Subcutaneous adipose tissue (tissue), 4 donors: Measurements from ENCODE around the gene SLC12A7. TPM values are rescaled to one million over a fixed set of nuclear protein-coding genes. Genes with fewer than 3 reads are reported as not detected.

Source experiments
- CTCF ChIP-seq: fragments of 450-650 bp; IDR thresholded peaks from one replicate; pipeline ENCODE4 v1.5.1; 2016; ENCODE audit warnings: low read depth, mild to moderate bottlenecking, control low read depth, antibody characterized with exemption, moderate library complexity
- total RNA-seq, 4 donors: library from RNA; depleted of rRNA; stranded (reverse); fragments of >200 nt; gene quantifications; one replicate each; pipeline ENCODE4 v1.1.0, GENCODE V29; 2016

The SLC12A7 gene
- total RNA-seq, 4 donors from 2014 or later, result 12.9 to 34.3 (median 20.7) TPM

DNA sequence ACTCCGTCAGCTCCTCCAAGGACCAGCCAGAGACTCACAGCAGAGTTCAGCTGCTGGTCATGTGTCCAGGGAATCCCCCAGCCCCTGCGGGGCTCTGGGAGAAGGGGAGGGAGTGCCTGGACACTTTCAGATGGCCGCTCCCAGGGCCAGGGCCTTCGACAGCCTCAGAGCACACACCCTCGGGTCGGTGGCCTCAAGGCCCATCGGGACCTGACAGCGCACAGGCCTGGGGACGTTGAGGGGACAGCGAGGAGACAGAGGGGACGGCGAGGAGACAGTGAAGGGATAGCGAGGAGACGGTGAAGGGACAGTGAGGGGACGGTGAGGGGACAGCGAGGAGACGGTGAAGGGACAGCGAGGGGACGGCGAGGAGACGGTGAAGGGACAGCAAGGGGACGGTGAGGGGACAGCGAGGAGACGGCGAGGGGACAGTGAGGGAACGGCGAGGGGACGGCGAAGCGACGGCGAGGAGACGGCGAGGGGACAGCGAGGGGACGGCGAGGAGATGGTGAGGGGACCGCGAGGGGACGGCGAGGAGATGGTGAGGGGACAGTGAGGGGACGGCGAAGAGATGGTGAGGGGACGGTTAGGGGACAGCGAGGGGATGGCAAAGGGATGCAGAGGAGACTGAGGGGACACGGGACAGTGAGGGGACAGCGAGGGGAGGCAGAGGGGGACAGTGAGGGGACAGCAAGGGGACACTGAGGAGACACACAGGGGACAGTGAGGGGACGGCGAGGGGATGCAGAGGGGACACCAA, 47.3 kb downstream of the SLC12A7 start:
- TF ChIP-seq CTCF, result no peak

GRCh38 chr5:1063661-1064382, 48.0 kb downstream of the SLC12A7 start:
- TF ChIP-seq CTCF, result no peak

GRCh38 chr5:1062761-1063568, 48.9 kb downstream of the SLC12A7 start:
- no peak for TF ChIP-seq CTCF

GRCh38 chr5:1061916-1062315, 49.9 kb downstream of the SLC12A7 start:
- no peak for TF ChIP-seq CTCF

GRCh38 chr5:1060535-1060981, 51.3 kb downstream of the SLC12A7 start:
- TF ChIP-seq CTCF, result no peak

GRCh38 chr5:1059884-1060263, 52.0 kb downstream of the SLC12A7 start:
- no peak for TF ChIP-seq CTCF
